NCI-H2196 treated with DMSO at 0.1 percent for 48 hours (cell line): ENCODE measurements around the gene MSL1.

Experiments used
- DNase-seq: peaks from one replicate; lab custom pipeline; 2025; ENCODE audit not compliant: unreplicated experiment; lab: John Stamatoyannopoulos, UW

Gene MSL1

DNA sequence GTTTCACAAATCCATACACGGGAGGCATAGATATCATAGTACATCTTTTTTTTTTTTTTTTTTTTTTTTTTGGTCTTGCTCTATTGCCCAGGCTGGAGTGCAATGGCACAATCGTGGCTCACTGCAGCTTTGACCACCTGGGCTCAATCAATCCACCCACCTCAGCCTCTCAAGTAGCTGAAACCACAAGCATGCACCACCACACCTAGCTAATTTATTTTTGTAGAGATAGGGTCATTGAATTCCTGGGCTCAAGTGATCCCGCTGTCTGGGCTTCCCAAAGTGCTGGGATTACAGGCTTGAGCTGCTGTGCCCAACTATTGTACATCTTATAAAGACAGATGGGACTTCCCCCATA, 52.0 kb downstream of the MSL1 start:
- DNase-seq, result no peak

DNA sequence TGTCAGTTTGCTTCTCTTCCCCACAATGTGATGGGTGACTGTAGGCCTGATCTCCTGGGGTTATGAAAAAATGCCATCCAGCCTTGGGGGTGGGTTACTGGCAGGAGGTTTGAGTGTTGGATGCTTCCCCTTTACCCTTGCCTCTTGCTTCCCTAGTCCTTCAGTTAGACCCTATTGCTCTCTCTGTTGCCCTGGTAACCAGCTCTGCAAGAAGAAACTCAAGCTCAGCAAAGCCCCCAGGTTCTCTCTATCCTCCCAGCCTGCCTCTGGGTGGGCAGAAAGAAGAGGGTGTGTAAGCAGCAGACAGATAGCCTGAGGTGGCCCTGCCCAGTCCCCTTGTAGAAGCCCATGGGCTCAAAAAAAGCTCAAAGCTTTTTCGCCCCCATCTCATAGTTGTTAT, 52.7 kb downstream of the MSL1 start:
- DNase-seq, result no peak

DNA sequence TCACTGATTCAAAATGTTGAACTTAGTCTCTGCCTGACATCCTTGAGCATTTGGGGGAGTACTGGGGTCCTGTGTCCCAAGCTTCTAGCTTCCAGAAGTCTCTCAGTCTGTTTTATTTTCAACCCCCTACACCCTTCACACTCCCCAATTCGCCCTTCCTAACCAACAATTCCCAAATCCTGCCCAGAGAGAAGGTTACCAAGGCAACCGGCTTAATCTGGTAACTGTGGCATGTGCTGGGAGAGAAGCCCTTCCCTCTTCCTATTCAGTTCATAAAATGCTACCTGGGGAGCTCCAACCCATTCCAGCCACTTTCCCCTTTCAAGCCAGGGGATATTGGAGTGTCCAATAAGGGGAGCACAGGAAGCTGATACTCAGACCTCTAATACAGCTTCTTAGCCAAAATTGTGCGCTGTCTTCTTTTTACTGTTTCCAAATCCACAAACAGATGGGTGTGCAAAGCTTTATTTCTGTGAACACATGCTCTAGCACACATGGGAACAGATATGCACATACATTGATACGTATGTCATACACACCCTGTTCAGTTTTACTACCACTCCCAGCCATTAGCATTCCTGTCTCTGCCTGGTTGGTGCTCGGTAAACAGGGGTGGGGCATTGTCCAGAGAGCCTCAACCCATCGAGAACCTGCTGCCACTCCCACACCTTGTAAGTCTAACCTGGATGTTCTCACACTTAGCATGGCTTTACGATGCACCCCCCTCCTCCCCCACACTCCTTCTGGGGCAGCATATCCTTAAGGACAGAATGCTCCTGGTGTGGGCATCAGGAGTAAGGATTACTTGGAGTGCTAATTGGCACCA, 54.4 kb downstream of the MSL1 start:
- no peak for DNase-seq

DNA sequence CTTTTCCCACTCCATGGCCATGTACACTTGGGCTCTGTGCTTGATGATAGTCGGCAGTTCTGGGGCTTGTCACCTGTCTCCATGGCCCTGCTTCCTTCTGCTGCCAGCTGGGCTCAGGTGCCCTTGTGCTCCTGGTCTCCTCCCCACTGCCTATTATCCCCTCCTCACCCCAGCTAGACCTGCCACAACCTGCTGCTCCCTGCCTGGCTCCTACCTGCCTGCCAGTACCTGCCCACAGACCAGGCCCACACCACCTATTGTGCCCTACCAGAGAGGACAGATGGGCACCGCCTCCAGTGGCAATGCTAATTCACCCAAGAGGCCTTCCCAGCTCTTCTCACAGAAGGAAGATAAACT, 55.0 kb downstream of the MSL1 start:
- DNase-seq, result peak; percentile 31

DNA sequence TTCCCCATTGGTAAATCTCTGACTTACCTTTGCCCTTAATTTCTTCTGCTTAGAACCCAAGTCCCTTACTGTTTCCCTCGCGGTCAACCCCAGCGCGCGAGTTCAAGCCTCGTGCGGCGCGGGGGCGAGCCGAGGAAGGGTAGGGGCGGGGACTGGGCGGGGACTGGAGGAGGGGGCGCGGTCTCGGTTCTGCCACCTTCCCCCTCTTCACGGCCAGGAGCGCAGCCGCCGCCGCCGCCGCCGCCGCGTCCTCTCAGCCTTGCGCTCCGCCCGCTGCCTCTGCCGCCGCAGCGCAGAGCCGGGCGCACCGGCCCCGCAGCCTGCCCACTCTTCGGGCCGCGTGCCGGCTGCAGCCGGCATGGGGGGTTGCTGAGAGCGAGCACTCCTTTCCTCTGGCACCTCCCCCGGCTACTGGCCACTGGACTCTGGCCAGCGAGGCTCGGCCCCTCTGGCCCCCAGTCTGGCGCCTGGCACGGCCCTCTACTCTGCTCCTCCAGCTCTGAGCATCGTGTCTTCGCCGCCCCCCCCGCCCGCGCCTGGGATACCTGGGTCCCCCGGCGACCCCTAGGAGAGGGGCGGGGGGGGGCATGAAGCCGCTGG, 55.6 kb downstream of the MSL1 start, which contains the start of gene RAPGEFL1:
Gene RAPGEFL1, plus strand, starts transcription at position 196 of the 600 bp plus-strand sequence. Its CDS starts 392 bp downstream, at position 588.
- DNase-seq, result no peak

DNA sequence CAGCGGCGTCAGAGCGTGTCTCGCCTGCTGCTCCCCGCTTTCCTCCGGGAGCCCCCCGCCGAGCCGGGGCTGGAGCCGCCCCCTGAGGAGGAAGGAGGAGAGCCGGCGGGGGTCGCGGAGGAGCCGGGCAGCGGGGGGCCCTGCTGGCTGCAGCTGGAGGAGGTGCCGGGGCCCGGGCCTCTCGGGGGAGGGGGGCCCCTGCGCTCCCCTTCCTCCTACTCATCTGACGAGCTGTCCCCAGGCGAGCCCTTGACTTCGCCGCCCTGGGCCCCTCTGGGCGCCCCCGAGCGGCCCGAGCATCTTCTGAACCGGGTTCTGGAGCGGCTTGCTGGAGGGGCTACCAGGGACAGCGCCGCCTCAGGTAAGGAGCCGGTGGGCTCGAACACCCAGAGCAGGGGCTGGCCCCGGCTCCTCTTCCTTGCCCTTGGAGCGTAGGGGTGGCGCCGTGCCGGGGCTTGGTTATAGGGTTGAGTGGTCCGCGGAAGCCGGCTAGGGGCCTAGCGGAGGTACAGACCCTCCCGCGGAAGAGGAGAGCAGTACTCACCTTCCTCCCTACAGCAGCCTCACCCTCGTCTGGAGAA, 56.3 kb downstream of the MSL1 start:
- no peak for DNase-seq

DNA sequence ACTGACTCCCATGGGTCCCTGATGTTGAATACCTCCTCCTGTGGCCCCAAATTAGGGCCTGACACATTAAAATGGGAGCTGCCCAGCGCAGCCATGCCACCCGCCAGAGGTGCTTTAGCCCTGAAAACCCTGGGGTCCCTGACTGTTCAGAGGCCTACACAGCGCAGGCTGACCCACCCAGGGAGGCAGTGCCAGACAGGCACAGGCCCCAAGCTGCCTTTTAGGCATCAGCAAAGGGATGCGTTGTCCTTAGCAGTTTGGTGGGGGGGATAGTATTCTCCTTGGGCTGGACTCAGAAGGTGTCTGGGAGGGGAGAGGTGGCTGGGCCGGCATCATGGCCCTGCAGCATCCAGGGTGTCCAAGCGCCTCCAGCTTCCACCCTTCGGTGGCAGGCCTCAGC, 56.9 kb downstream of the MSL1 start:
- DNase-seq, result no peak

DNA sequence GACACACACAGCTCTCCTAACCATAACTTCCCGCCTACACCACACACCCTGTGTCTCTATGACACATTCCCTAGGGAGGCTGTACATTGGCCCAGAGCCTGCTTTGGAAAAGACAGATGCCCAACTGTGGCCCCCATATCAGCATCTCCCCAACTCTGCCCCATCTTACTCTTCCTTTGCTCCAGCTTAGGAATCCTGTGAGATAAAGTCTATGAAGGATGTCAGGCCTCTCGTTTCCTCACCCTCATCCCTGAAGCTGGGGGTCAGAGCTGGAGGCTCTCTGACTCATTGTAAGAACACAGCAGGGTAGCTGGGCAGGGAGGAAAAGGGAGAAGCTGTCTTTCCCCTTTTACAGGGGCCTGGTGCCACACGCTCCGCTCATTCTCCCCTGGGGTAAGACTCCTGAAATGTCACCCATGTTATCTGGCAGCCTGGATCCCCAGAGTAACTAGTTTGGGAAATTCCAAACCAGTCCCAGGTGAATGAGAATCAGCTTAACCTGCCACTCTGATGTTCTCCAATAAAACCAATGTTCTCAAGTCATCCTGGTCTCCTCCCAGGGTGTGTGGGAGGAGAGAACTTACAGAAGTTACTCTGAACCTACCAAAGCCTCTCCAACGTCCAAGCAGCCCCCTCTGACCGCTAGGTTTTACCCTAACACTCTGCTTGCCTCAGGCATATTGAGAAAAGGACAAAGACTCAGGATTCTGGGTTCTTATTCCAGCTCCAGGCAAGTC, 58.3 kb downstream of the MSL1 start:
- no peak for DNase-seq

DNA sequence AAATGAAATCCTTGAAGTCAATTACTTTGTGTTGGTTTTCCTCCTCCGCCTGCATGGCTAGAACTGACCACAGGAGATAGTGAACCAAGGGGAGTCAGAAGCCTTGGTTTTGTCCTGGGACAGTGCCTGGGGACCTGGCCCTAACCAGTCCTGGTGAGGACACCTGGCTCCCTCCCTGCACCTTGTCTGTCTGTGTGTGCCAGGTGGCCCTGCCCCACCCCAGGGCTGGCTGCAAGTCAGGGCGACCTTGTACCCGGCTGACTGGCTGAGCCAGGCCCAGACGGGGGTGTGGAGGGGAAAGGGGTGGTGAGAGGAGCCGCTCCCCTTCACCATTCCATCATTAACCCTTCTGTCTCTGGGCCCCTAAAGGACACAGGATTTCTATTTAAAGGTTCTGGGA, 58.9 kb downstream of the MSL1 start:
- no peak for DNase-seq

DNA sequence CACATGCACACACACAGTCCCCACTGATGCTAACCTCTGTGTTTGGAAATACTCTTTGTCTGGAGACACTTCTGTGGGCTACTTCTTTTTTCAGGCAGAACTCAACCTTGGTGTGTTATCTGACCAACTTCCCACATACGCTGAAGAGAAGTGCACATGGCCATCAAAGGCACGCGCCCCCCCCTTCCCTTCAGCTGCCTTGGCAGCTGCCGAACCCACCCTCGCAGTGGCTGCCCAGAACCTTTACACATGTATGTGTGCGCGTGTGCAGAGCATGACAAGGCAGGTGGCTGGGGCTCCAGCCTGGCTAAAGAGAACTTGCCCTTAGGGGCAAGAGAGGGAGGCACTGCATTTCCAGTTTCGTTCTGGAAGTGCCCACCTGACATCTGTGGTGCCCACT, 59.4 kb downstream of the MSL1 start:
- no peak for DNase-seq

DNA sequence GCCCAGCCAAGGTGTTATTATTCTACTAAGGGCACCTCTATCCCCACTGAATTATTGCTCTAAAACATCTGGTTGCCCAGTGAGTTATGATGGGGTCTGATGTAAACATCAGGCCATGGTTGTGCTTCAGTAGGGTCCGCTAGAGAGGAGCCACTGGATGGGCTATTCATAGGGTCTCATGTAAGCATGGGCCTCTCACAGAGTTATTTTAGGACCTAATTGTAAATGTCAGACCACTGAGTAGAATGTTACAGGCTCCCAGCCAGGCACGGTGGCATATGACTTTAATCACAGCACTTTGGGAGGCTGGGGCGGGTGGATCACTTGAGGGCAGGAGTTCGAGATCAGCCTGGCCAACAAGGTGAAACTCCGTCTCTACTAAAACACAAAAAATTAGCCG, 60.8 kb downstream of the MSL1 start:
- no peak for DNase-seq
